NCI-H460 (cell line): ENCODE data around the gene TOX2. TPM values are rescaled to one million over a fixed set of nuclear protein-coding genes. Genes with fewer than 3 reads are reported as not detected.

Experiments
- DNase-seq: peaks from one replicate; pipeline ENCODE4 v3.0.0-alpha.2; 2016; ENCODE audit warnings: low read depth; ENCODE audit errors: extremely low read depth
- total RNA-seq: library from RNA; depleted of rRNA; stranded (reverse); fragments of >200 nt; shearing (Covaris generic); gene quantifications from 2 replicates; pipeline ENCODE4 v1.2.3, GENCODE V29; 2014

Gene TOX2
- total RNA-seq, 1 experiment from 2014 or later = 7.1 TPM

- peak; percentile 82 for DNase-seq
These were observed 24.5 kb downstream of the TOX2 start for GRCh38 chr20:43938932-43939761.

- DNase-seq = no peak
These were observed 25.1 kb downstream of the TOX2 start for GRCh38 chr20:43939762-43940121.

DNA sequence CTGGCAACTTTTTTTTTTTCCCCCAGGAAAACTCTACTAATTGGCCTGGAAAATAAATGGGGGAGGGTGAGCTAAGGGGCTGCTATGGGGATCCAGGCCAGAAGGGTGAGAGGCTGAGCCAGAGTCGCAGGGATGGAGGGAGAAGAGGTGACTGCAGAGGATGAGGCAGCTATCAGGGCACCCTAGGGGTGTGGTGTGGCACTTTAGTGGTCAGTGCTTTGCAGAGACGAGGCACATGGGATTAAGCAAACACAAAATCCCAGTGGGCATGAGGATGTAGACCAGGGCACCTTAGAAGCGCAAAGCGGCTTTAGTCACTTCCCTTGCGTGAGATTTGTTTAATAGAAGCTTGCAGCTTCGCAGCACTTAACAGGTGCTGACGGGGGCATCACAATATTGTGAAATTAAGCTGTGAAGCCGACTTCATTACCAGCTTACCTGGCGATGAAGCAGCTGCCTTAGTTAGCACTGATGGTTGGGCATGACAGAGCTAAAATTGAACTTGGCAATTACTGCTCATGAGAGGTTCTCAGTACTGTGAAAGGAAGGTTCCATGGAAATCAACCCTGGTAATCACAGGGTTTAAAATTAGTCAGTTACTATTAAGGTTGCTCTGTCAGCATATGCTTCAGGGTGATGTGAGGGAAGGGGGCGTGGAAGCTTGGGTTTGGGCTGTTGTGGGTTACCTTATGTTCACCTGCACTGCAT, 26.0 kb downstream of the TOX2 start:
- DNase-seq = no peak

- peak; percentile 30 for DNase-seq
These were observed 27.0 kb downstream of the TOX2 start for GRCh38 chr20:43941476-43942200.

DNA sequence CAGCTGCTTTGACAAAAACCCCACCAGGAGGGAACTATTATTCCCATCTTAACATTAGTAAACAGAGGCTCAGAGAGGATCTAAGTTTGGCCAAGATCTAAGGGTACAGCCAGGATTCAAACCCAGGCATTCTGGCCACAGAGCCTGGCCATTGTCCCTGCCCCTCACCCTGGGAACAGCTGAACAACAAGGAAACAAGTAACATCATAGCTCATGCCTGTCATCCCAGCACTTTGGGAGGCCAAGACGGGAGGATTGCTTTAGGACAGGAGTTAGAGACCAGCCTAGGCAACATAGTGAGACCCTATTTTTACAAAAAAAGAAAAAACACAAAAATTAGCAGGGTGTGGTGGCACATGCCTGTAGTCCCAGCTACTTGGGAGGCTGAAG, 27.5 kb downstream of the TOX2 start:
- DNase-seq = no peak

GRCh38 chr20:43942667-43943285, 28.1 kb downstream of the TOX2 start:
- no peak for DNase-seq

DNA sequence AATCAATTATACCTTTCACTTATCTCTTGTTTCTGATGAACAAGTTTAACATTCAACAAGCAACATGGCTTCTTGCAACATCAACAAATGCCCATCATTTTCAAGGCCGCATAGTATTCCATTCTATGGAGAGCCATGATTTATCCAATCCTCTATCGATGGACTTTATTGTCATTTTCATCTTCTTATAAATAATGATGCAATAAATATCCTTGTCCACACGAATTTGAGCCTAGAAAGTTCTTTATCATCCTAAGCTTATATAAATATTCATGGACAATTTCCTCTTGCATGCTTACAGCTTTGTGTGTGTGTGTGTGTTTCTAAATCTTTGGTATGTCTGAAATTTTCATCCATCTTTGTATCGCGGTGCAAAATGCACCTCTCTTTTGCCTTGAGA, 29.1 kb downstream of the TOX2 start:
- DNase-seq = no peak

GRCh38 chr20:43944653-43945235, 30.1 kb downstream of the TOX2 start:
- DNase-seq = no peak

DNA sequence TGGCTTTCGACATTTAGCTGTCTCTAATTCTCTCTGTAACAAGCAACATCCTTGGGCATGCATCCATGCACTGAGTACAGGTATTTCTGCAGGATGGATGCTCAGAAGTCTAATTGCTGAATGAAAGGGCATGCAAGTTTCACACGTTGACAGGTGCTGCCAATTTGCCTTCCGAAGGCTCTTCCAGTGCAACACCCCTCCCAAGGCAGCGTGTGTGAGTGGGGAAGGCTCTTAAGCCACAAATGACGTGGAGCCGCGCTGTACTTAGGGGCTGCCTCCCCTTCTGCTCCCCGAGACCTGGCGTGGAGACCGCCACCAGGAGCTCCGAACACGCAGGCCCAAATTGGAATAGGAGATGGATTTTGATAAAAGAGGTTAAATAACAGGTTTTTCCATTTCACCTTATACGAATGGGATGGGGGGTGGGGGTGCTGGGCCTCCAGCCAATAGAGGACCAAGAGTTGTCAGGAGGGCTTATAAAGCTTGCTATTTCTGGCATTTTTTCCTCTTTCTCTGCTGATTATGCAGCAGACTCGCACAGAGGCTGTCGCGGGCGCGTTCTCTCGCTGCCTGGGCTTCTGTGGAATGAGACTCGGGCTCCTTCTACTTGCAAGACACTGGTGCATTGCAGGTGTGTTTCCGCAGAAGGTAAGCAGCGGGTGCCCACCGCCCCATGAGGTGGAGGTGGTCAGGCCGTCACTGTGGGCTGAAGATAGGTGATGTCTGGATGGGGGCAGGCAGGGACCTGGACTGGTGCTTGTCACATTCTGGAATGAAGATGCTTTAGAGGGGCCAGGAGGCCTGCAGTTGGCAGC, 30.9 kb downstream of the TOX2 start:
- no peak for DNase-seq

DNA sequence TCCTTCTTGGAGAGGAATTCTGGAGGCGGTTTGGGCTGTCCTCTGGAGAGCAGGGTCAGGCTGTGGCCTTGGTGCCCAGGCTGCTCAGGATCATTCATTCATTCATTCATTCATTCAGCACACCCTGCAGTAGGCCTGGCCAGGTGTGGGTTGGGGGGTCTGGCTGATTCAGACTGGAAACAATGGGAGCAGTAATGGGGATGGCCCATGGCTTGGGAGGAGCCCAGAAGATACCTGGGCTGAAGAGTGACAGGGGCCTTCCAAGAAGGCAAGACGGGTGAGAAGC, 31.5 kb downstream of the TOX2 start:
- no peak for DNase-seq

DNA sequence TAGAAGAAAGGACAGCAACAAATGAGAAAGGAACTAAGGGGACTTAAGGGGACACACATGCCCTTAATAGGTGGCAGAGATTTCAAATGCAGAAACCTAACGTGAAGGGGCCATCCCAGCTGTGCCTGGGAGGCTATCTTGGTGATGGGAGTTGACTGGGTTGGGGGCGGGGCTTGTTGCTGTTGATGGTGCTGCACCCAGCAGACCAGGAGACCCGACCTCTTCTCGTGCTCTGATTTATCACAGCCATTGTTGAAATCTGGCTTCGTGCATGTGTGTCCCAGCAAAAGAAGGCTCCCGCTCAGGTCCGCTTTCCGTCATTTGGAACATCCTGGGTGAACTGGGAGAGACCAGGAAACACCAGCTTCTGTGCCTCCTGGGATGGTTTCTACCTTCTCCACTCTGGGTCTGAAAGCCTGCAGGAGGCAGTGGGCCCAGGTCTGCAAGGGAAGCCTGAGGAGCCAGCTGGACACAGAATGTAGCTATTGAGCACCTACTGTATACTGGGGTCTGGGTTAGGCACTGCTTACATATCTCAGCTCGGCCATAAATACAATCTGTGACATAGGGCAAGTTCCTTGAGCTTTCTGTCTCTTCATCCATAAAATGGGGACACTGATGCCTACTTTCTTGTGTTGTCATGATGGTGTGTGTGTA, 32.1 kb downstream of the TOX2 start:
- DNase-seq = no peak

DNA sequence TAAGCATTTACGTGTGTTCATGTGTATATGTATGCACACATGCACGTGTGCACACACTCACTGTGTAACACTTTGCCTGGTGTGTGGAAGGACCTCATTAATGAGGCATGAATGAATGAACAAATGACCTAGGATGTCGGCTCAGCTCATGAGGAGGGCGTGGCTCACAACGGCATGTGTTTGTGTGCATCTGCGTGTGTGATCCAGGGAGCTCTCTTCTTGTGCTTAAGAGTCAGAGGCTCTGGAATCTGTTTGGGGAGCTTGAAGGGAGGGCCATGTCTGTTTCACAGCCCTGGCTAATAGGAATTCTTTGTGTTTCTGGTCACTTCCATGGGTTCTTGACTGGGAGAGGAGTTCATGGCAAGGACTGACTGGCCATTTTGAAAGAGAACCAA, 32.7 kb downstream of the TOX2 start:
- no peak for DNase-seq

DNA sequence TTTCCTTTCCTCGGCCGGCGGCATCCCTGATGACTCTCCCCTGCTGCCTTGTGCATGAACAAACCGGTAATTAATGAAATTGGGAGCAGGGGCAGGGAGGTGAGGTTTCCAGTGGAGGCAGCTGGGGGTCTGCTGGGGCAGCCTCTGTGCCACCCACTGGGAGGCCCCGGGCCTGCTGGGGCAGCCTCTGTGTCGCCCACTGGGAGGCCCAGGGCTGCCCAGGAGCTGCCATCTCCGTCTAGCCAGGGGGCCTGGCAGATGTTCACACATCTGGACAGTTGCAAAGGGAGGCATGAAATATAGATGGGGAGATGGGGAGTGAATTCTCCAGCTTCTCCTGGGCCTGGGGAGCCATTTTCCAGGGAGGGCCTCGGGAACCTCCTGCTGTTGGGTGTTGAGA, 33.8 kb downstream of the TOX2 start:
- no peak for DNase-seq

GRCh38 chr20:43949248-43949647, 34.6 kb downstream of the TOX2 start:
- DNase-seq = no peak

- DNase-seq = no peak
These were observed 35.3 kb downstream of the TOX2 start for GRCh38 chr20:43949741-43950618.

DNA sequence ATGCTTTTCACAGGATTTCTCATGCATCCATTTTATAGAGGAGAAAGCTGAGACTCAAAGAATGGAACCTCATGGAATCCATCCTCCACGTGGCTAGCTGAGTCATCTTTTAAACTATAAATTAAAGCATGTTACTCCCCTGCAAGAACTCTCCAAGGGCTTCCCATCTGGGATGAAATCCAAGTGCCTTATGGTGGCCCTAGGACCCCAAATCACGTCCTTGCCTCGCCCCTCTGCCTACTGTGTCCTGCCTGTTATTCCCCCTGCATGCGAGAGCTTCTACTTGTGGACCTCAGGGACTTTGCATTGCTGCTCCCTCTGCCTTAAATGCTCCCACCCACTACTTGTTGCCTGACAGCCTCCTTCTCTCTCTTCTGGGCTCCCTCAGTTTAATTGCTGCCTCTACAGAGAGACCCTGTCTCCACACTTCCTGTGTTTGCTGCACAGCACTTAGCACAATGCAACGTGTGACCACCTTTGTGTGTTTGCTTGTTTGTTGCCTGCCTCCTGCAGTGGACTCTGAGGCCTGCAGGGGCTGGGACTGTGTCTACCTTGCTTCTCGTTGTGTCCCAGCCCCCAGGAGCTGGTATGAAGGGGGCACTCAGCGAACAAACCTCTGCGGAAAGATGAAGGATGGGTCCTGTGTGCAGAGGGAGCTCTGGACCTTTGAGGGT, 39.4 kb downstream of the TOX2 start:
- DNase-seq = no peak

DNA sequence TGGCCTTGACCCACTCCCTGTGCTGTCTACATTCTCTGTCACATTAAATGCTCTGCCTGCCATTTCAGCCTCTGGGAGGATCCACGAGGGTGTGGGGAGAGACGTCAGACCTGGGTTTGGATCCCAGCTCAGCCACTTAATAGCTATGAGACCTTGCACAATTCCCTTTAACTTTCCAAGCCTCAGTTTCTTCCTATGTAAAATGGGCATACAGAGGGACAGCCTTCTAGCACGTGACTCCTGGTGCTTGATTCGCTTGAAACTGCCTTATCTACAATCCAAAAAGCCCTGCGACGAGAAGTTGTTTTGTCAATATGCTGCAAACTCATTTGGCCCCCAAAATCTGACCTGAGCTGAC, 40.0 kb downstream of the TOX2 start:
- DNase-seq = no peak

DNA sequence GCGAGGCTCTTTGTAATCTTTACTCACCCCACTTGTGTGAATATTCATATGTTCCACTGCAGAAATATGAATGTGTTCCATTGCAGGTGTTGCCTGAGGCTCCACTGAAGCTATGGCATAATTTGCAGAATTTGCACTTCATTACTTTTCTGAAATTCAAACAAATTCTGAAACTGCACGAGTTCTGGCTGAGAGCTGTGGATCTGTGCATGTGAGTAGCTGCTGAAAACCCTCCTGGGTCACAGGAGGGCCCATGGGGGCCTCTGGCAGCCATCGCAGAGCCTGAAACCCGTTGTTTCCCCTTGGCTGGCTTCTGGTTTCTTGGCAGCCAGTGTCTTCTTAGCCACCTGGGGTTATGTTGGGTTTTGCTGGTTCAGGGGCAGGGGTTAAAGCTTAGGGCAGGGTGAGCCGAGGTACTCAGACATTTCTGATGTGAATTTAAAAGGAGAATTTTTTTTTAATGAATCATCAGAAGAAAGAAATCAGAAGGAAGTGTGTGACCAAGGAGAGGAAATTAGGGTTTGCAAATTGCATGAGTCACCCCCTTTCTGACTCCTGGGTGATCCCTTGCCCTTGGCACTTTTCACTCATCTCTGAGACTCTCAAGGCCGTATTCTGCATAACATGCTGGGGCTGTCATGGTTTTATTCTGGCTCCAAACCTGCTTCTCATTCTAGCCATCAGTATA, 40.6 kb downstream of the TOX2 start:
- peak; percentile 53 for DNase-seq
